GM12878 (cell line): Measurements from ENCODE around the gene OTULIN. TPM values are rescaled to one million over a fixed set of nuclear protein-coding genes. Genes with fewer than 3 reads are reported as not detected.

Experiments used
- ATAC-seq: fragments of 200-7000 bp; cut with Tn5 transposase; 3 replicates; pipeline ENCODE4 v1.9.1; 2020; ENCODE audit warnings: mild to moderate bottlenecking, moderate library complexity
- BruUV-seq: library from RNA; stranded (reverse); fragments of 400-500 nt; replicated peaks from 2 replicates; lab custom pipeline; 2021; lab: Mats Ljungman, UMichigan
- CTCF ChIA-PET: fragments of 300-600 bp; sonication (Branson Sonifier 250); formaldehyde crosslinking; extraction: SDS; loops from one replicate; lab custom pipeline; 2021; ENCODE audit warnings: inconsistent platforms; lab: Yijun Ruan, JAX
- POLR2A ChIA-PET: fragments of 350-600 bp; formaldehyde crosslinking; extraction: SDS; loops from one replicate; lab custom pipeline; 2021; ENCODE audit warnings: inconsistent platforms; lab: Charles Lee
- RAD21 ChIA-PET: fragments of 300-600 bp; sonication (Branson Sonifier 250); formaldehyde crosslinking; loops from one replicate; lab custom pipeline; 2023; ENCODE audit warnings: antibody characterized with exemption; ENCODE audit not compliant: unreplicated experiment; lab: Charles Lee
- SMC1A ChIA-PET: fragments of 300-600 bp; sonication (Branson Sonifier 250); formaldehyde crosslinking; loops from one replicate; lab custom pipeline; 2023; ENCODE audit not compliant: unreplicated experiment, uncharacterized antibody; lab: Charles Lee
- DNase-seq: peaks from one replicate; pipeline ENCODE4 v3.0.0-alpha.2; 2011; ENCODE audit warnings: low read depth, low spot score
- FAIRE-seq: peaks from 3 replicates; lab custom pipeline; 2011; peaks lifted over from hg19 to GRCh38; lab: Jason Lieb, UNC
- H2AFZ ChIP-seq: 2 replicates; pipeline ENCODE4 v1.6.0; 2011; ENCODE audit warnings: low read depth, low read length, control low read depth; ENCODE audit not compliant: control insufficient read depth
- H3K27ac ChIP-seq: 2 replicates; pipeline ENCODE4 v1.5.1; 2011; ENCODE audit warnings: control low read depth; ENCODE audit not compliant: control insufficient read depth, insufficient read depth
- H3K27me3 ChIP-seq, 2 experiments: replicated peaks in 1 of 2; 2 replicates each; pipeline versions ENCODE4 v1.6.0 to v1.6.1; 2011; ENCODE audit warnings: low read length in 1 of 2; ENCODE audit not compliant: control insufficient read depth in 2 of 2, insufficient read depth in 2 of 2
- H3K36me3 ChIP-seq, 2 experiments: 2 replicates each; pipeline ENCODE4 v1.5.1; 2011; ENCODE audit warnings: low read length in 1 of 2; ENCODE audit not compliant: control insufficient read depth in 2 of 2, insufficient read depth in 2 of 2
- H3K4me1 ChIP-seq: 2 replicates; pipeline ENCODE4 v1.6.1; 2011; ENCODE audit warnings: mild to moderate bottlenecking, low read length, moderate library complexity, mixed read lengths; ENCODE audit not compliant: control insufficient read depth, insufficient read depth
- H3K4me2 ChIP-seq: 2 replicates; pipeline ENCODE4 v1.6.0; 2011; ENCODE audit warnings: control low read depth; ENCODE audit not compliant: control insufficient read depth, insufficient read depth
- H3K4me3 ChIP-seq: fragments of 200-600 bp; sonication (generic); 2 replicates; pipeline ENCODE4 v1.5.1; 2016
- H3K79me2 ChIP-seq: 2 replicates; pipeline ENCODE4 v1.6.0; 2011; ENCODE audit warnings: low read length; ENCODE audit not compliant: control insufficient read depth, insufficient read depth
- H3K9ac ChIP-seq: 2 replicates; pipeline ENCODE4 v1.8.0; 2011; ENCODE audit warnings: low read length, control low read depth, mixed read lengths; ENCODE audit not compliant: control insufficient read depth, insufficient read depth
- H3K9me3 ChIP-seq: replicated peaks from 3 replicates; pipeline ENCODE4 v1.5.1; 2011; ENCODE audit warnings: mild to moderate bottlenecking, low read length; ENCODE audit not compliant: control insufficient read depth, insufficient read depth
- H4K20me1 ChIP-seq: 2 replicates; pipeline ENCODE4 v1.6.0; 2011; ENCODE audit not compliant: control insufficient read depth, insufficient read depth
- ATF7 ChIP-seq: fragments of 450-650 bp; IDR thresholded peaks from 2 replicates; pipeline ENCODE4 v1.6.1; 2016; ENCODE audit warnings: low read depth, mild to moderate bottlenecking
- BACH1 ChIP-seq: fragments of 450-650 bp; IDR thresholded peaks from 2 replicates; pipeline ENCODE4 v1.6.1; 2017; ENCODE audit warnings: mild to moderate bottlenecking, borderline replicate concordance
- BCL11A ChIP-seq: IDR thresholded peaks from 2 replicates; pipeline ENCODE4 v1.6.1; 2011; ENCODE audit warnings: low read depth, low read length
- CREB1 ChIP-seq: IDR thresholded peaks from 2 replicates; pipeline ENCODE4 v1.6.1; 2012; ENCODE audit warnings: low read depth, mild to moderate bottlenecking, inconsistent platforms
- CREM ChIP-seq: IDR thresholded peaks from 2 replicates; pipeline ENCODE4 v1.6.1; 2014; ENCODE audit warnings: antibody characterized with exemption, low read depth
- CUX1 ChIP-seq: IDR thresholded peaks from 2 replicates; pipeline ENCODE4 v1.6.1; 2012; ENCODE audit warnings: improper control_type of control experiment, low read depth, low read length; ENCODE audit not compliant: insufficient replicate concordance
- EP300 ChIP-seq, 2 experiments: fragments of 150-350 bp in 1 of 2; IDR thresholded peaks; 2 replicates each; pipeline ENCODE4 v1.6.1; 2011 to 2012; ENCODE audit warnings: low read depth in 2 of 2, low read length in 2 of 2, borderline replicate concordance in 1 of 2, improper control_type of control experiment in 1 of 2, inconsistent platforms in 1 of 2; ENCODE audit not compliant: control insufficient read depth in 1 of 2
- ESRRA ChIP-seq: IDR thresholded peaks from 2 replicates; pipeline ENCODE4 v1.6.1; 2012; ENCODE audit warnings: mild to moderate bottlenecking, low read length, improper control_type of control experiment
- LARP7 ChIP-seq: fragments of 450-650 bp; IDR thresholded peaks from 2 replicates; pipeline ENCODE4 v1.6.1; 2017; ENCODE audit warnings: mild to moderate bottlenecking
- MYB ChIP-seq: fragments of 150-350 bp; IDR thresholded peaks from 2 replicates; pipeline ENCODE4 v1.6.1; 2014; ENCODE audit warnings: mild to moderate bottlenecking, low read depth, low read length, borderline replicate concordance
- PAX8 ChIP-seq: fragments of 450-650 bp; IDR thresholded peaks from 2 replicates; pipeline ENCODE4 v1.6.1; 2017; ENCODE audit warnings: mild to moderate bottlenecking, moderate library complexity
- POLR2AphosphoS5 ChIP-seq: IDR thresholded peaks from 2 replicates; pipeline ENCODE4 v1.6.1; 2011; ENCODE audit warnings: mild to moderate bottlenecking, low read length, inconsistent platforms
- SRF ChIP-seq, 2 experiments: IDR thresholded peaks; 2 replicates each; pipeline ENCODE4 v1.6.1; 2011; ENCODE audit warnings: low read depth in 2 of 2, low read length in 2 of 2, mild to moderate bottlenecking in 1 of 2, moderate library complexity in 1 of 2
- YBX1 ChIP-seq: fragments of 450-650 bp; IDR thresholded peaks from 2 replicates; pipeline ENCODE4 v1.6.1; 2016; ENCODE audit warnings: antibody characterized with exemption
- ZNF24 ChIP-seq: fragments of 450-650 bp; IDR thresholded peaks from 2 replicates; pipeline ENCODE4 v1.6.1; 2017; ENCODE audit warnings: antibody characterized with exemption, mild to moderate bottlenecking
- ZNF274 ChIP-seq: IDR thresholded peaks from one replicate; pipeline ENCODE4 v1.8.0; 2011; ENCODE audit not compliant: insufficient read length, insufficient read depth
- WGBS: methylation state at CpG from one replicate; pipeline ENCODE4 v1.1.6; 2016; ENCODE audit warnings: low lambda C conversion rate; ENCODE audit not compliant: insufficient replicate concordance, insufficient coverage; ENCODE audit errors: missing lambda C conversion rate; 5-methylcytosine and 5-hydroxymethylcytosine counted together
- in situ Hi-C: fragments of 300-500 bp; cut with MboI; formaldehyde crosslinking; loops from 9 replicates; pipeline ENCODE4 v1.14.3; 2018; ENCODE audit warnings: mixed read lengths
- intact Hi-C: fragments of 100-400 bp; cut with micrococcal nuclease; formaldehyde crosslinking; loops from one replicate; pipeline ENCODE4 v1.14.2; 2022; ENCODE audit not compliant: unreplicated experiment
- polyA plus RNA-seq, 11 experiments: library from polyadenylated mRNA; depleted of rRNA in 4 of 11; unstranded in 6 of 11; stranded (reverse) in 5 of 11; fragments of >200 nt; fragmentation: Nextera tagmentation in 4 of 11; fragmentation: Illumina TruSeq in 1 of 11; extraction: Ambion mirVana in 4 of 11; extraction: Trizol in 1 of 11; gene quantifications; 1 replicate in 1 of 11; 2 replicates in 10 of 11; pipeline versions ENCODE4 v1.2.1 to v1.2.3, GENCODE V29; 2011 to 2016; ENCODE audit warnings: inconsistent platforms in 2 of 11, missing spikeins in 2 of 11, low read depth in 1 of 11
- total RNA-seq, 4 experiments: library from RNA; depleted of rRNA in 3 of 4; stranded (reverse); fragments of >200 nt in 3 of 4; fragmentation: Illumina TruSeq in 1 of 4; extraction: Trizol in 1 of 4; gene quantifications; 2 replicates each; pipeline versions ENCODE4 v1.2.1 to v1.2.3, GENCODE V29; 2013 to 2021
- TF ChIP-seq, protein P1 (sequence below): IDR thresholded peaks from 2 replicates; pipeline ENCODE4 v1.6.1; 2012; ENCODE audit warnings: low read depth, low read length, improper control_type of control experiment
- TF ChIP-seq, protein P2 (sequence below): fragments of 450-650 bp; IDR thresholded peaks from 2 replicates; pipeline ENCODE4 v1.6.1; 2017; ENCODE audit warnings: mild to moderate bottlenecking, low read depth, inconsistent platforms; ENCODE audit not compliant: poor library complexity, severe bottlenecking

Gene OTULIN
- total and polyA plus RNA-seq, 10 of the 15 experiments (the other 5 are each of a cell fraction or from before 2014, with no cell fraction given): 6.6 to 70.5 (median 28.7) TPM

DNA sequence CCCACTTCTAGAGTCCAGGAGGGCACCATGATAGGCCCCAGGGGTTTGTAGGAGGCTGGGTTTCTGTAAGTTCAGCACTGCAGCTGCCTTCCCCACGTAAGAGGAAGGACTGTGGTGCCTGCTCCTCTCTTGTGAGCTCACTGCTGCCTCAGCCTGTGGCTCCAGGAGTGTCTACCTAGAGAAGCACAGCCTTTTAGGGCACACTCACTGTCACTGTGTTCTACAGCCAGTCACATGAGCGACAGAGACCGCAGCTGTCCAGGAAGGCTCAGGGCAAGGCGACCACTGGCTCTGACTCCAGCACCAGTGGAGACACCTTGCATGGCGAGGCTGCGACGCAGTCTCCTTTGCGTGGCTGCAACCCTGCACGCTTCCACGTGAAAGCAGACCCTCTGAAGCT lies 72.8 kb downstream of the OTULIN start:
- Histone ChIP-seq H3K9me3 (no peaks in the 10 kb centered on the region), H3K27ac (no peak overlapping the region), H3K9ac (no peak overlapping the region), H3K4me2 (no peak overlapping the region), H3K36me3 (no peaks in the 10 kb centered on the region; a peak in 2 of 4 replicates), H2AFZ (no peak overlapping the region), H3K27me3 (no peaks in the 10 kb centered on the region), H3K4me3 (no peak overlapping the region), H3K4me1 (no peaks in the 10 kb centered on the region), H4K20me1 (no peaks in the 10 kb centered on the region), H3K79me2 (no peaks in the 10 kb centered on the region)
- WGBS: 97% methylated on average over 10 of the region's 10 CpGs
- ATAC-seq (no peak), FAIRE-seq (no peak), DNase-seq (no peak)
- CTCF ChIA-PET: interaction anchor here (0.5 kb wide), 1 partner anchor 231 kb away, joined by 3 read pairs; no protein-coding TSS in a partner anchor
- SMC1A ChIA-PET: no interaction called here
- RAD21 ChIA-PET: no interaction called here
- POLR2A ChIA-PET: no interaction called here
- in situ Hi-C loops (no loop called here), intact Hi-C loops (no loop called here)
- no TSS peak for BruUV-seq
- TF ChIP-seq EP300 (IDR thresholded peaks at IDR 0.05; ENCODE audit: borderline replicate concordance in 1 of 2, control insufficient read depth in 1 of 2, low read depth in 2 of 2, low read length in 2 of 2): no peak
- TF ChIP-seq, protein P1, sequence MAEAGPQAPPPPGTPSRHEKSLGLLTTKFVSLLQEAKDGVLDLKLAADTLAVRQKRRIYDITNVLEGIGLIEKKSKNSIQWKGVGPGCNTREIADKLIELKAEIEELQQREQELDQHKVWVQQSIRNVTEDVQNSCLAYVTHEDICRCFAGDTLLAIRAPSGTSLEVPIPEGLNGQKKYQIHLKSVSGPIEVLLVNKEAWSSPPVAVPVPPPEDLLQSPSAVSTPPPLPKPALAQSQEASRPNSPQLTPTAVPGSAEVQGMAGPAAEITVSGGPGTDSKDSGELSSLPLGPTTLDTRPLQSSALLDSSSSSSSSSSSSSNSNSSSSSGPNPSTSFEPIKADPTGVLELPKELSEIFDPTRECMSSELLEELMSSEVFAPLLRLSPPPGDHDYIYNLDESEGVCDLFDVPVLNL: no peak
- no peak for TF ChIP-seq CREM
- TF ChIP-seq CREB1: no peak
- TF ChIP-seq BACH1: no peak
- TF ChIP-seq ATF7: no peak
- no peak for TF ChIP-seq ZNF24
- TF ChIP-seq MYB: no peak
- TF ChIP-seq SRF (IDR thresholded peaks at IDR 0.05; ENCODE audit: low read depth in 2 of 2, low read length in 2 of 2): no peak
- no peak for TF ChIP-seq ESRRA
- TF ChIP-seq ZNF274: no peak
- TF ChIP-seq CUX1: no peak
- TF ChIP-seq YBX1: no peak
- TF ChIP-seq PAX8: no peak
- TF ChIP-seq, protein P2, sequence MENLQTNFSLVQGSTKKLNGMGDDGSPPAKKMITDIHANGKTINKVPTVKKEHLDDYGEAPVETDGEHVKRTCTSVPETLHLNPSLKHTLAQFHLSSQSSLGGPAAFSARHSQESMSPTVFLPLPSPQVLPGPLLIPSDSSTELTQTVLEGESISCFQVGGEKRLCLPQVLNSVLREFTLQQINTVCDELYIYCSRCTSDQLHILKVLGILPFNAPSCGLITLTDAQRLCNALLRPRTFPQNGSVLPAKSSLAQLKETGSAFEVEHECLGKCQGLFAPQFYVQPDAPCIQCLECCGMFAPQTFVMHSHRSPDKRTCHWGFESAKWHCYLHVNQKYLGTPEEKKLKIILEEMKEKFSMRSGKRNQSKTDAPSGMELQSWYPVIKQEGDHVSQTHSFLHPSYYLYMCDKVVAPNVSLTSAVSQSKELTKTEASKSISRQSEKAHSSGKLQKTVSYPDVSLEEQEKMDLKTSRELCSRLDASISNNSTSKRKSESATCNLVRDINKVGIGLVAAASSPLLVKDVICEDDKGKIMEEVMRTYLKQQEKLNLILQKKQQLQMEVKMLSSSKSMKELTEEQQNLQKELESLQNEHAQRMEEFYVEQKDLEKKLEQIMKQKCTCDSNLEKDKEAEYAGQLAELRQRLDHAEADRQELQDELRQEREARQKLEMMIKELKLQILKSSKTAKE: no peak
- no peak for TF ChIP-seq POLR2AphosphoS5
- TF ChIP-seq LARP7: no peak
- no peak for TF ChIP-seq BCL11A
